ENCODE results near the gene LRRC9.
A peak's percentile ranks its signal among the peaks of the same experiment; 100 is the strongest.

The LRRC9 gene

DNA sequence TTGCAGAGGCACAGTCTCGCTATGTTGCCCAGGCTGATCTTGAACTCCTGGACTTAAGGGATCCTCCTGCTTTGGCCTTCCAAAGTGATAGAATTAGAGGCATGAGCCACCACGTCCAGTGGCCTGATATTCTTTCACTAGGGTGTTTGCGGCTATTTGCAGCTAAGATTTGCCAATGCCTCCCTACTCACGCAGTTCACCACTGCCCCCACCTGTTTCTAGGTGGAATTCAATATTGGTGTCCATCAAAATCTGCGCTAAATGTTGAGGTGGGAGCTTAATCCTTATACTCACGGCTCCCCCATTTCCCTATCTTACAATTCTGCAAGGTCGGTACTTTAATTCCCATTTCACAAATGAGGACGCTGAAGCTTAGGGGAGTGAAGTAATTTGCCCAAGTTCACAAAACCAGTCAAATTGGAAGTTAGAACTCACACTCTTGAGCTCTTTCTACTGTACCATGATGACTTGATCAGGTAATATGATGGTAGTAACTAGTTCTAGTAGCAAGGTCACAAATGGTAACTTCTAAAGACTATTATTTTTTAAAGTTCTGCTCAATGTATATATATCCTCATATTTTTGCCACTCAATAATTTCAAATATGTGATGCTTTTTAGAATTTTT lies 22.1 kb upstream of the LRRC9 start:
- TF ChIP-seq, protein P1, sequence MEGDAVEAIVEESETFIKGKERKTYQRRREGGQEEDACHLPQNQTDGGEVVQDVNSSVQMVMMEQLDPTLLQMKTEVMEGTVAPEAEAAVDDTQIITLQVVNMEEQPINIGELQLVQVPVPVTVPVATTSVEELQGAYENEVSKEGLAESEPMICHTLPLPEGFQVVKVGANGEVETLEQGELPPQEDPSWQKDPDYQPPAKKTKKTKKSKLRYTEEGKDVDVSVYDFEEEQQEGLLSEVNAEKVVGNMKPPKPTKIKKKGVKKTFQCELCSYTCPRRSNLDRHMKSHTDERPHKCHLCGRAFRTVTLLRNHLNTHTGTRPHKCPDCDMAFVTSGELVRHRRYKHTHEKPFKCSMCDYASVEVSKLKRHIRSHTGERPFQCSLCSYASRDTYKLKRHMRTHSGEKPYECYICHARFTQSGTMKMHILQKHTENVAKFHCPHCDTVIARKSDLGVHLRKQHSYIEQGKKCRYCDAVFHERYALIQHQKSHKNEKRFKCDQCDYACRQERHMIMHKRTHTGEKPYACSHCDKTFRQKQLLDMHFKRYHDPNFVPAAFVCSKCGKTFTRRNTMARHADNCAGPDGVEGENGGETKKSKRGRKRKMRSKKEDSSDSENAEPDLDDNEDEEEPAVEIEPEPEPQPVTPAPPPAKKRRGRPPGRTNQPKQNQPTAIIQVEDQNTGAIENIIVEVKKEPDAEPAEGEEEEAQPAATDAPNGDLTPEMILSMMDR (IDR thresholded peaks at IDR 0.05; ENCODE audit: low read depth, low read length) = peak; percentile 62
- peak; percentile 45 for DNase-seq (ENCODE audit: low read depth, low spot score)
- H3K4me3 ChIP-seq (ENCODE audit: low read depth, low read length) = no peak overlapping the region
- in situ Hi-C loops (cut with HindIII; ENCODE audit: low sequenced_read_pairs) = no loop called here

GRCh38 chr14:59900556-59900955 lies 19.4 kb upstream of the LRRC9 start:
- TF ChIP-seq, protein P1 (IDR thresholded peaks at IDR 0.05; ENCODE audit: low read depth, low read length) = no peak
- no peak overlapping the region for H3K4me3 ChIP-seq (ENCODE audit: low read depth, low read length)
- in situ Hi-C loops (cut with HindIII; ENCODE audit: low sequenced_read_pairs) = no loop called here

DNA sequence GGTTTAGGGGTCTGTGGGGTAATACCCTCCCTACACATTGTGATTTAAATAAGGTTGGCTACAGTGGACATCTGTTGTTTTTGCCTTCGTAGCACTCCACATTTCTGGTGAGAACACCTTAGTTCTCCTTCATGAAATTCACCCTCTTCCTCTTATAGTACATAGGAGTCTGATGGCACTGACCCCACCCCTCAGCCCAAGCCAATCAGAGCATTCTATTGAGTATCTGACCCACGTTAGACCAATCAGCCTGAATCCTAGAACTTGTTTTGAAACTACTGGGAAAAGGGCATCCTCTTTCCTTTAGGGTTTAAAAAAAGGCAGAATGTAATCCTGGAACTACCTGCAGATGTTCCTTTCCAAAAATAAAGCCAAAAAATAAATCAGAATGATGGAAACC lies 15.8 kb upstream of the LRRC9 start:
- no peak for DNase-seq (ENCODE audit: low read depth, low spot score)
- H3K4me3 ChIP-seq (ENCODE audit: low read depth, low read length) = no peak overlapping the region
- in situ Hi-C loops (cut with HindIII; ENCODE audit: low sequenced_read_pairs) = no loop called here
- TF ChIP-seq, protein P1 (IDR thresholded peaks at IDR 0.05; ENCODE audit: low read depth, low read length) = no peak

More at GRCh38 chr14:59900556-59900955, 19.4 kb upstream of the LRRC9 start:
- DNase-seq (ENCODE audit: low read depth, low spot score) = no peak

GRCh38 chr14:59905188-59905587 lies 14.8 kb upstream of the LRRC9 start:
- in situ Hi-C loops (cut with HindIII; ENCODE audit: low sequenced_read_pairs) = no loop called here
- DNase-seq (ENCODE audit: low read depth, low spot score) = peak; percentile 38
- H3K4me3 ChIP-seq (ENCODE audit: low read depth, low read length) = no peak overlapping the region
- TF ChIP-seq, protein P1 (IDR thresholded peaks at IDR 0.05; ENCODE audit: low read depth, low read length) = no peak

DNA sequence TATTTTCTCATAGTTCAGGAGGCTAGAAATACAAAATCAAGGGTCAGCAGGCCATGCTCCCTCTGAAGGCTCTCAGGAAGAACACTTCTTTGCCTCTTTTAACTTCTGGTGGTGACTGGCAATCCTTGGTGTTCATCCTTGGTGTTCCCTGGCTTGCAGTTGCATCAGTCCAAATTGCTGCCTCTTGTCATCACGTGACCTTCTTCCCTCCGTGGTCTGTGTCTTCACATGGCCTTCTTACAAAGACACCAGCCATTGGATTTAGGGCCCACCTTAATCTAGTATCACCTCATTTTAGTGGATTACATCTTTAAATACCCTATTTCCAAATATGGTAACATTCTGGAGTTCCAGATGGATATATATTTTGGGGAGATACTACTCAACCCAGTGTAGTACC lies 7.5 kb upstream of the LRRC9 start:
- TF ChIP-seq, protein P1 (IDR thresholded peaks at IDR 0.05; ENCODE audit: low read depth, low read length) = no peak
- no peak for DNase-seq (ENCODE audit: low read depth, low spot score)
- H3K4me3 ChIP-seq (ENCODE audit: low read depth, low read length) = no peak overlapping the region
- in situ Hi-C loops (cut with HindIII; ENCODE audit: low sequenced_read_pairs) = no loop called here

- no peak overlapping the region for H3K4me3 ChIP-seq (ENCODE audit: low read depth, low read length)
- TF ChIP-seq, protein P1 (IDR thresholded peaks at IDR 0.05; ENCODE audit: low read depth, low read length) = no peak
- no peak for DNase-seq (ENCODE audit: low read depth, low spot score)
- in situ Hi-C loops (cut with HindIII; ENCODE audit: low sequenced_read_pairs) = no loop called here
Observed at GRCh38 chr14:59913187-59913586, 6.8 kb upstream of the LRRC9 start.
